Gastrocnemius medialis (tissue), 4 donors: Measurements from ENCODE around the gene RALGAPB. TPM values are rescaled to one million over a fixed set of nuclear protein-coding genes. Genes with fewer than 3 reads are reported as not detected.

Experiments
- ATAC-seq, 2 donors: fragments of 150-250 bp; one replicate each; pipeline ENCODE4 v1.9.1; 2016
- DNase-seq, 2 donors: peaks; one replicate each; pipeline ENCODE4 v3.0.0-alpha.2; 2019
- H3K27ac ChIP-seq, 4 donors: fragments of 200-600 bp; sonication (generic); 1 replicate in 1 of 4; 2 replicates in 3 of 4; pipeline ENCODE4 v1.5.1; 2016 to 2018; ENCODE audit warnings: mild to moderate bottlenecking in 2 of 4, moderate library complexity in 1 of 4
- H3K27me3 ChIP-seq, 3 donors: fragments of 200-600 bp; sonication (generic) in 2 of 3; 1 replicate in 1 of 3; 2 replicates in 2 of 3; pipeline versions ENCODE4 v1.5.1 to v1.6.0; 2016 to 2019; ENCODE audit warnings: mild to moderate bottlenecking in 1 of 3, moderate library complexity in 1 of 3
- H3K36me3 ChIP-seq, 2 donors: fragments of 200-600 bp; sonication (generic) in 1 of 2; one replicate each; pipeline ENCODE4 v1.5.1; 2017 to 2018
- H3K4me1 ChIP-seq, 2 donors: fragments of 200-600 bp; sonication (generic) in 1 of 2; one replicate each; pipeline ENCODE4 v1.5.1; 2016 to 2017; ENCODE audit warnings: mild to moderate bottlenecking in 2 of 2
- H3K4me3 ChIP-seq, 4 donors: fragments of 200-600 bp; sonication (generic) in 3 of 4; 1 replicate in 1 of 4; 2 replicates in 3 of 4; pipeline ENCODE4 v1.5.1; 2016 to 2019; ENCODE audit warnings: mild to moderate bottlenecking in 2 of 4
- H3K9me3 ChIP-seq, 3 donors: fragments of 200-600 bp; sonication (generic) in 2 of 3; 1 replicate in 1 of 3; 2 replicates in 2 of 3; pipeline ENCODE4 v1.5.1; 2016 to 2019
- CTCF ChIP-seq, 5 experiments: fragments of 450-650 bp in 3 of 5; fragments of 200-600 bp in 2 of 5; sonication (generic) in 2 of 5; IDR thresholded peaks in 4 of 5; conservative IDR thresholded peaks in 1 of 5; 1 replicate in 4 of 5; 2 replicates in 1 of 5; pipeline ENCODE4 v1.5.1; 2016 to 2019; ENCODE audit warnings: antibody characterized with exemption in 5 of 5, mild to moderate bottlenecking in 3 of 5, moderate library complexity in 3 of 5
- POLR2A ChIP-seq, 2 donors: fragments of 450-650 bp; IDR thresholded peaks; one replicate each; pipeline ENCODE4 v1.6.1; 2017; ENCODE audit warnings: antibody characterized with exemption in 2 of 2, mild to moderate bottlenecking in 2 of 2, moderate library complexity in 2 of 2
- in situ Hi-C, 4 donors: fragments of 200-750 bp; cut with MboI; loops; one replicate each; pipeline versions ENCODE4 v1.15.0 to v1.8.0; 2017; ENCODE audit warnings: low sequenced_read_pairs in 4 of 4
- intact Hi-C: fragments of 100-400 bp; cut with DNase I; formaldehyde crosslinking; loops from one replicate; pipeline ENCODE4 v1.15.1; 2023; ENCODE audit warnings: low total_unique reads
- total RNA-seq, 4 donors: library from RNA; depleted of rRNA; stranded (reverse); fragments of >200 nt; gene quantifications; one replicate each; pipeline versions ENCODE4 v1.1.0 to v1.2.3, GENCODE V29; 2016

RALGAPB gene
- total RNA-seq, 4 donors from 2014 or later = 23.2 to 28.8 (median 26.0) TPM

GRCh38 chr20:38563802-38564431, 91.3 kb downstream of the RALGAPB start:
- no peak for ATAC-seq
- in situ Hi-C loops = no loop called here
- TF ChIP-seq CTCF (IDR thresholded peaks at IDR 0.05 in 4 of 5, conservative IDR thresholded peaks at IDR 0.05 in 1 of 5) = no peak
- no peak for TF ChIP-seq POLR2A (IDR thresholded peaks at IDR 0.05)

GRCh38 chr20:38564680-38565079, 92.0 kb downstream of the RALGAPB start:
- DNase-seq = no peak
- no peak overlapping the region for H3K4me3 ChIP-seq
- no peaks in the 10 kb centered on the region for H3K4me1 ChIP-seq
- intact Hi-C loops = no loop called here
- TF ChIP-seq CTCF (IDR thresholded peaks at IDR 0.05 in 4 of 5, conservative IDR thresholded peaks at IDR 0.05 in 1 of 5) (no peak), POLR2A (IDR thresholded peaks at IDR 0.05) (no peak)
- ATAC-seq = no peak
- no peak overlapping the region for H3K27ac ChIP-seq
- peaks cover 0 to 57% of the 10 kb centered on the region in 2 donors for H3K36me3 ChIP-seq
- H3K27me3 ChIP-seq = no peaks in the 10 kb centered on the region
- no peaks in the 10 kb centered on the region for H3K9me3 ChIP-seq
- in situ Hi-C loops = no loop called here

More at GRCh38 chr20:38563802-38564431, 91.3 kb downstream of the RALGAPB start:
- Histone ChIP-seq H3K4me3 (no peak overlapping the region), H3K27me3 (no peaks in the 10 kb centered on the region), H3K27ac (no peak overlapping the region), H3K9me3 (no peaks in the 10 kb centered on the region), H3K4me1 (no peaks in the 10 kb centered on the region), H3K36me3 (peaks cover 0 to 63% of the 10 kb centered on the region in 2 donors)
- DNase-seq = no peak
- intact Hi-C loops = no loop called here

GRCh38 chr20:38566036-38566598, 93.5 kb downstream of the RALGAPB start:
- H3K27ac ChIP-seq = no peak overlapping the region
- no peaks in the 10 kb centered on the region for H3K4me1 ChIP-seq
- in situ Hi-C loops (no loop called here), intact Hi-C loops (no loop called here)
- peaks cover 0 to 57% of the 10 kb centered on the region in 2 donors for H3K36me3 ChIP-seq
- ATAC-seq (no peak), DNase-seq (no peak)
- TF ChIP-seq POLR2A (IDR thresholded peaks at IDR 0.05) (no peak), CTCF (IDR thresholded peaks at IDR 0.05 in 4 of 5, conservative IDR thresholded peaks at IDR 0.05 in 1 of 5) (no peak)
- H3K9me3 ChIP-seq = no peaks in the 10 kb centered on the region
- no peaks in the 10 kb centered on the region for H3K27me3 ChIP-seq
- H3K4me3 ChIP-seq = no peak overlapping the region

GRCh38 chr20:38569747-38570525, 97.3 kb downstream of the RALGAPB start:
- Histone ChIP-seq H3K27ac (no peak overlapping the region), H3K9me3 (no peaks in the 10 kb centered on the region), H3K4me1 (no peaks in the 10 kb centered on the region), H3K36me3 (peaks cover 0 to 62% of the 10 kb centered on the region in 2 donors), H3K27me3 (no peaks in the 10 kb centered on the region), H3K4me3 (no peak overlapping the region)
- DNase-seq (no peak), ATAC-seq (no peak)
- in situ Hi-C loops = no loop called here
- TF ChIP-seq CTCF (IDR thresholded peaks at IDR 0.05 in 4 of 5, conservative IDR thresholded peaks at IDR 0.05 in 1 of 5) = no peak
- TF ChIP-seq POLR2A (IDR thresholded peaks at IDR 0.05) = no peak
- intact Hi-C loops = no loop called here
